ENCODE data around the gene OLFM2.

OLFM2 gene

GRCh38 chr19:9969688-9969975, 33.3 kb upstream of the OLFM2 start:
- ChIA-PET POLR2A (no interaction called here), CTCF (no interaction called here)

GRCh38 chr19:9968820-9969687, 32.7 kb upstream of the OLFM2 start:
- H3K4me3 ChIP-seq (ENCODE audit: low read depth, low read length), result no peak overlapping the region
- CTCF ChIA-PET, result interaction anchor here (1.0 kb wide), 1 partner anchor 39 kb away, joined by 4 read pairs; no protein-coding TSS in a partner anchor
- POLR2A ChIA-PET, result no interaction called here
- no peak for TF ChIP-seq CTCF (IDR thresholded peaks at IDR 0.05; ENCODE audit: insufficient read depth, low read length, missing control alignments)
- no peak for DNase-seq (ENCODE audit: low read depth, low spot score)

More at GRCh38 chr19:9969688-9969975, 33.3 kb upstream of the OLFM2 start:
- no peak for TF ChIP-seq CTCF (IDR thresholded peaks at IDR 0.05; ENCODE audit: insufficient read depth, low read length, missing control alignments)
- DNase-seq (ENCODE audit: low read depth, low spot score), result no peak
- no peak overlapping the region for H3K4me3 ChIP-seq (ENCODE audit: low read depth, low read length)

- CTCF ChIA-PET, result interaction anchor here (1.1 kb wide), 1 partner anchor 9 kb away, joined by 4 read pairs; no protein-coding TSS in a partner anchor
- POLR2A ChIA-PET, result no interaction called here
- H3K4me3 ChIP-seq (ENCODE audit: low read depth, low read length), result no peak overlapping the region
- DNase-seq (ENCODE audit: low read depth, low spot score), result no peak
- no peak for TF ChIP-seq CTCF (IDR thresholded peaks at IDR 0.05; ENCODE audit: insufficient read depth, low read length, missing control alignments)
Measured at GRCh38 chr19:9967326-9967725, 31.0 kb upstream of the OLFM2 start.

- CTCF ChIA-PET, result interaction anchor here (6.6 kb wide), 1 partner anchor 34 kb away, joined by 49 read pairs; no protein-coding TSS in a partner anchor
- TF ChIP-seq CTCF (IDR thresholded peaks at IDR 0.05; ENCODE audit: insufficient read depth, low read length, missing control alignments), result no peak
- no peak overlapping the region for H3K4me3 ChIP-seq (ENCODE audit: low read depth, low read length)
- POLR2A ChIA-PET, result no interaction called here
- no peak for DNase-seq (ENCODE audit: low read depth, low spot score)
Measured at GRCh38 chr19:9966448-9966847, 30.1 kb upstream of the OLFM2 start.

- H3K4me3 ChIP-seq (ENCODE audit: low read depth, low read length), result no peak overlapping the region
- no peak for TF ChIP-seq CTCF (IDR thresholded peaks at IDR 0.05; ENCODE audit: insufficient read depth, low read length, missing control alignments)
- no peak for DNase-seq (ENCODE audit: low read depth, low spot score)
- CTCF ChIA-PET, result interaction anchor here (6.6 kb wide), 1 partner anchor 35 kb away, joined by 49 read pairs; no protein-coding TSS in a partner anchor
- POLR2A ChIA-PET, result no interaction called here
Measured at GRCh38 chr19:9966024-9966423, 29.7 kb upstream of the OLFM2 start.

- POLR2A ChIA-PET, result no interaction called here
- CTCF ChIA-PET, result interaction anchor here (1.2 to 6.6 kb wide), 2 partner anchors 18 to 38 kb away, joined by 3 to 49 read pairs; no protein-coding TSS in a partner anchor
- DNase-seq (ENCODE audit: low read depth, low spot score), result no peak
- H3K4me3 ChIP-seq (ENCODE audit: low read depth, low read length), result no peak overlapping the region
- TF ChIP-seq CTCF (IDR thresholded peaks at IDR 0.05; ENCODE audit: insufficient read depth, low read length, missing control alignments), result no peak
Measured at GRCh38 chr19:9962623-9963290, 26.4 kb upstream of the OLFM2 start.
